T-helper 1 cell treated with Interleukin-12 subunit alpha and Interleukin-12 subunit beta and Interleukin-4 antibody, amounts not matched to agents 30 μg/mL and 1 μg/mL, for 36 hours (primary cell): ENCODE results near the gene ACSM2B.
"Not testable (repeated sequence)": the region's sequence is repeated elsewhere in the genome, so short reads cannot be mapped to it uniquely, and the experiment has no call there.

Experiments used
- H3K27ac Mint-ChIP-seq: one replicate; pipeline ENCODE4 v1.8.0; 2021; ENCODE audit warnings: mild to moderate bottlenecking, mixed read lengths
- H3K27me3 Mint-ChIP-seq: one replicate; pipeline ENCODE4 v1.8.0; 2021; ENCODE audit warnings: low read depth, mixed read lengths
- H3K36me3 Mint-ChIP-seq: one replicate; pipeline ENCODE4 v1.8.0; 2021; ENCODE audit warnings: low read depth, mixed read lengths
- H3K4me1 Mint-ChIP-seq: one replicate; pipeline ENCODE4 v1.8.0; 2021; ENCODE audit warnings: low read depth, mixed read lengths
- H3K4me3 Mint-ChIP-seq: one replicate; pipeline ENCODE4 v1.8.0; 2021; ENCODE audit warnings: mild to moderate bottlenecking, moderate library complexity, mixed read lengths
- H3K9me3 Mint-ChIP-seq: one replicate; pipeline ENCODE4 v1.8.0; 2021; ENCODE audit warnings: mixed read lengths

The ACSM2B gene

DNA sequence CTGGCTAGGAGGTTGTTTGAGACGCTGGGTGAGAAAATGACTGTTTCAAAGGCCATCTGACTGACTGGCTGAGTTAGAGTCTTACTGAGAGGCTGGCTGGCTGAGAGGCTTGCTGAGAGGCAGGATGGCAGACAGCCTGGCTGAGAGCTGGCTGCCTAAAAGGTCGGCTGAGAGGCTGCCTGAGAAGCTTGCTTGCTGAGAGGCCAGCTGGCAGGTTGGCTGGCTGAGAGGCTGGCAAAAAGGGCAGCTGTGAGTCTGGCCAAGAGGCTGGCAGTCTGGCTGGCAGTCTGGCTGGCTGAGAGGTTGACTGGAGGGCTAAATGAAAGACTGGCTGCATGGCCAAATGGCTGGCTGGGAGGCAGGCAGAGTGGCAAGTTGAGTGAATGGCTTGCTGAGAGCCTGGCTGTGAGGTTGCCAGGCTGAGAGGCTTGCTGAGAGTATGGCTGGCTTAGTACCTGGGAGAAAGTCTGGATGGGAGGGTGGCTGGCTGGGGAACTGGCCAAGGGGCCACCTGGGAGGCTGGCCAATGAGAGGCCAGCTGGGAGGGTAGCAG, 35.3 kb upstream of the ACSM2B start:
- no peaks in the 10 kb centered on the region for H3K4me1 Mint-ChIP-seq
- H3K27me3 Mint-ChIP-seq, result no peaks in the 10 kb centered on the region
- H3K9me3 Mint-ChIP-seq, result no peaks in the 10 kb centered on the region
- H3K27ac Mint-ChIP-seq, result no peak overlapping the region
- no peaks in the 10 kb centered on the region for H3K36me3 Mint-ChIP-seq
- H3K4me3 Mint-ChIP-seq, result no peak overlapping the region

- Mint-ChIP-seq H3K27me3 (no peaks in the 10 kb centered on the region), H3K36me3 (no peaks in the 10 kb centered on the region), H3K4me3 (no peak overlapping the region), H3K4me1 (no peaks in the 10 kb centered on the region), H3K9me3 (no peaks in the 10 kb centered on the region), H3K27ac (no peak overlapping the region)
Observed at GRCh38 chr16:20610892-20611349, 34.8 kb upstream of the ACSM2B start.

- Mint-ChIP-seq H3K36me3 (no peaks in the 10 kb centered on the region), H3K27ac (no peak overlapping the region), H3K27me3 (no peaks in the 10 kb centered on the region), H3K4me1 (no peaks in the 10 kb centered on the region), H3K9me3 (no peaks in the 10 kb centered on the region), H3K4me3 (no peak overlapping the region)
Observed at GRCh38 chr16:20610211-20610891, 34.2 kb upstream of the ACSM2B start.

- not testable (repeated sequence) for H3K4me1 Mint-ChIP-seq, H3K27me3 Mint-ChIP-seq, H3K9me3 Mint-ChIP-seq, H3K27ac Mint-ChIP-seq, H3K4me3 Mint-ChIP-seq, H3K36me3 Mint-ChIP-seq
Observed at GRCh38 chr16:20602205-20602604, 26.0 kb upstream of the ACSM2B start.

DNA sequence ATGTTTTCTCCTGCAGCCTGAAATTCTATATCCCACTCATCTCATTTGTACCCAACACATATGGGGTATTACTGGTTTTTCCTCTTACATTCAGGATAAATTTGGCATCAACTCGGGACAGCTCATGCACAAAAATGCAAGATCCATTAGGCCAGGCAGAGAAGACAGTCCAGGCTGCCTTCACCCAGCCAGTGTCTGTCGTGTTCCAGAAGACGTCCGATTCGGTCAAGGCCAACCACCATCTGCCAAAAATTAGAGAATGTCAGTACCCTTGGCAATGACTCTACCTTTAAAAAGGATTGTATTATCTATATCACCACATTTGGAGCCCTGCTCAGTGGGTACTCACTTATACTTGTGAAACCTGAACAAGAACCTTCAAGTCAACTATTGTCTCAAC, 23.3 kb upstream of the ACSM2B start:
- H3K27me3 Mint-ChIP-seq, H3K27ac Mint-ChIP-seq, H3K36me3 Mint-ChIP-seq, H3K4me3 Mint-ChIP-seq, H3K9me3 Mint-ChIP-seq, H3K4me1 Mint-ChIP-seq: not testable (repeated sequence)

DNA sequence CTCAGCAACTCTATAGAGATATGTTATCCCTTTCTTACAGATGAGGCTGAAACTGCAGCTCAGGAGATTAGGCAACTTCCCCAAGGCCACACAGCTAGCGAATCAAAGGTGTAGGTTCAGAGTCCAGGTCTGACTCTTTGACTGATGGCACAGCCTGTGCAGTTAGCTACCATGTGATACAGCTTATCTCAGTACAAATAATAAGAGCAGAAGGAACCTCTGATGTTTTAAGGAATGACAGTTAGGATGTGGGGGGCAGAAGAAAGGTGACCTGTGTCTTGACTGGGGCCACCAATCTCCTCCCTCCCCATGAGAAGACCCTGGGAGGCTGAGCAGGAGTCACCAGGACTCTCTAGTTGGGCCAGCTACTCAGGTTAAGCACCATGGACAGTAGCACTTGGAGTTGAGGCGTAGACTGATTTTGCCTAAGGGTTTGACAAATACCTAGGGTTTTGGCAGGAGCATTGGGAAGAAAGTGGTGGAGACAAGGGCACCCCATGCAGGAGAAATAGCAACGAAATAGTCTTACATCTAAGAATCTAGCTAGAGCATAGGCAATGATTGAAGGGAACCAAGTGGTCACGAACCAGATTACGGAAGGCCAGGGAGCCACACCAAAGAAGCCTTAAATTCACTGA, 22.8 kb upstream of the ACSM2B start:
- Mint-ChIP-seq H3K27ac (no peak overlapping the region), H3K27me3 (no peaks in the 10 kb centered on the region), H3K4me3 (no peak overlapping the region), H3K4me1 (no peaks in the 10 kb centered on the region), H3K9me3 (no peaks in the 10 kb centered on the region), H3K36me3 (no peaks in the 10 kb centered on the region)

GRCh38 chr16:20595694-20596093, 19.5 kb upstream of the ACSM2B start:
- not testable (repeated sequence) for H3K4me1 Mint-ChIP-seq, H3K27ac Mint-ChIP-seq, H3K9me3 Mint-ChIP-seq, H3K27me3 Mint-ChIP-seq, H3K4me3 Mint-ChIP-seq, H3K36me3 Mint-ChIP-seq

GRCh38 chr16:20595068-20595467, 18.9 kb upstream of the ACSM2B start:
- not testable (repeated sequence) for H3K27ac Mint-ChIP-seq, H3K4me3 Mint-ChIP-seq, H3K27me3 Mint-ChIP-seq, H3K4me1 Mint-ChIP-seq, H3K36me3 Mint-ChIP-seq, H3K9me3 Mint-ChIP-seq

- not testable (repeated sequence) for H3K4me1 Mint-ChIP-seq, H3K27me3 Mint-ChIP-seq, H3K4me3 Mint-ChIP-seq, H3K36me3 Mint-ChIP-seq, H3K9me3 Mint-ChIP-seq, H3K27ac Mint-ChIP-seq
Observed at GRCh38 chr16:20592780-20593179, 16.6 kb upstream of the ACSM2B start.

GRCh38 chr16:20589486-20589885, 13.3 kb upstream of the ACSM2B start:
- not testable (repeated sequence) for H3K4me1 Mint-ChIP-seq, H3K9me3 Mint-ChIP-seq, H3K27ac Mint-ChIP-seq, H3K36me3 Mint-ChIP-seq, H3K4me3 Mint-ChIP-seq, H3K27me3 Mint-ChIP-seq

- not testable (repeated sequence) for H3K36me3 Mint-ChIP-seq, H3K9me3 Mint-ChIP-seq, H3K27ac Mint-ChIP-seq, H3K4me1 Mint-ChIP-seq, H3K4me3 Mint-ChIP-seq, H3K27me3 Mint-ChIP-seq
Observed at GRCh38 chr16:20587645-20588074, 11.5 kb upstream of the ACSM2B start.

DNA sequence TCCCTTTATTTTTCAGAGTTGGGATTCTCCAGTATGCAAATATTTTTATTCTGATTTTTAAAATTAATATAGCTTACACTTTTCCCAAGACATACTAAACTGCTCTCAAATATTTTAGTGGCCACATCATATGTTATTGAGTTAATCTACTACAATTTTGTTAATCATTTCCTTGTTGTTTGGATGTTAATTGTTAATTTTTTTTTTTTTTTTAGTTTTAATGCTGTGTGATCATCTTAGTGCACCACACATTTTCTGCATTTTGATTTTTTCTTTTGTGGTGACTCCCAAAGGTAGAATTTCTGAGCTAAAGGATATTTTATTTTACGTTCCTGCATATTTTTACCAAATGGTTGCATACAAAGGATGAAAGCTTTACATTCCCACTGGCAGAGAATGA, 10.5 kb upstream of the ACSM2B start:
- H3K27ac Mint-ChIP-seq, H3K4me3 Mint-ChIP-seq, H3K9me3 Mint-ChIP-seq, H3K4me1 Mint-ChIP-seq, H3K27me3 Mint-ChIP-seq, H3K36me3 Mint-ChIP-seq: not testable (repeated sequence)

- H3K27me3 Mint-ChIP-seq, H3K9me3 Mint-ChIP-seq, H3K4me3 Mint-ChIP-seq, H3K4me1 Mint-ChIP-seq, H3K27ac Mint-ChIP-seq, H3K36me3 Mint-ChIP-seq: not testable (repeated sequence)
Observed at GRCh38 chr16:20586112-20586511, 9.9 kb upstream of the ACSM2B start.

DNA sequence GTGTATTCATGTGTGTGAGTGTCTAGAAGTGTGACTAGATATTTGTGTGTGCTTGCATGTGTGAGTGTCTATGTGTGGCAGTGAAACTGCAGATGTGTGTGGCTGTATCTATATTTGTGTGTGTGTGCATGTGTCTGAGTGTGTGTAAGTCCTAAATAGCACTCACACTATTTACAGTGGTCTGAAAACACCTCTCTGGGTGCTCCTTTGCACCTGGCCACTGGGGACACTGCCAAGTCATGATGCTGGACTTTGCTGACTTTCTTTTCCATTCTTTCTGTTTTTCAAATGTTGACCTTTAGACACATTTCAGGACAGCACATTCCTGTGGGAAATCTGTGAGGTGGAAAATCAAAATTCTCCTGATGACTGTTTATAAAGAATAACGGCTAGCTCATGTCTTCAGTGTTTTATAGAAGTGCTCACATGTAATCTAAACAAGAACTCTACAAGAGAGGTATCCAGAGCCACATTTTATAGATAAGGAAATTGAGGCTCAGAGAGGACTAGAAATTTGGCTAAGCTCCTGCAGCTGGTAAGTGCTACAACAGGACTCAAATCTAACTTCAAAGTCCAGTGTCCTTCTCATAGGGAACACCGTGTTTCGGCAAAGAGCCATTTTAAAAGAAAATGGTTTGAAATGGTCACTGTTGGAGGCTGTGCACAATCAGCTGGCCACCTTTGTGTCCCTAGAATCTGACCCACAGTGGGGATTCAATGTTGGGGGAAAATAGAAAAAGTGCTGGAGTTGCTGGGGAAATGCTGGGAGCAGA, 4.5 kb upstream of the ACSM2B start:
- H3K27ac Mint-ChIP-seq, H3K36me3 Mint-ChIP-seq, H3K4me3 Mint-ChIP-seq, H3K4me1 Mint-ChIP-seq, H3K27me3 Mint-ChIP-seq, H3K9me3 Mint-ChIP-seq: not testable (repeated sequence)

DNA sequence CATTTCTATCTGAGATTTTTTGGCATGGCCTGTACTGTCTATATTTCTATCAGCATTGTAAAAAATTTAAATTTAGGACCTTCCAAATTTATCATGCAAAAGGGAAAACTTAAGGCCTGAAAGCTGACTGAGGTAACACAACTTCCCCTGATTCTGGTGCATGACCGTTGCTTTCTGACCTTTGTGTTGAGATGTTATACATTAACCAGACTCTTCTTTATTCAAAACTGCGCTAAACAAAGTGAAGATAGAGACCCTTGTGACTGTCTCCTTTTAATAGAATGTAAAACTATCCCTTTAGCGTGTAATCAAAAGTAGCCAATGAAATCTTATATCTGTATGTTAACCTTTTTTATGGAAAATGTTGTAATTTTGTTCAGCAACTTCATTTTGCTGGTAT, 1.9 kb upstream of the ACSM2B start:
- H3K36me3 Mint-ChIP-seq, H3K4me3 Mint-ChIP-seq, H3K27ac Mint-ChIP-seq, H3K4me1 Mint-ChIP-seq, H3K27me3 Mint-ChIP-seq, H3K9me3 Mint-ChIP-seq: not testable (repeated sequence)
